ENCODE measurements around the gene NAA15.
A peak's percentile ranks its signal among the peaks of the same experiment; 100 is the strongest.
"Not testable (repeated sequence)": the region's sequence is repeated elsewhere in the genome, so short reads cannot be mapped to it uniquely, and the experiment has no call there.

Gene NAA15

GRCh38 chr4:139453371-139454110, 152.2 kb downstream of the NAA15 start:
- peak; percentile 97 for DNase-seq

GRCh38 chr4:139454111-139455045, 153.1 kb downstream of the NAA15 start, which contains the start of gene RAB33B:
RAB33B (plus strand) TSS chr4:139454121; CDS start chr4:139454196, 75 bp downstream.
- DNase-seq = no peak

GRCh38 chr4:139455126-139455538, 153.8 kb downstream of the NAA15 start:
- no peak for DNase-seq

- DNase-seq = no peak
Measured at GRCh38 chr4:139457318-139457717, 156.0 kb downstream of the NAA15 start.

GRCh38 chr4:139458543-139458942, 157.2 kb downstream of the NAA15 start:
- DNase-seq = no peak

GRCh38 chr4:139458999-139459398, 157.7 kb downstream of the NAA15 start:
- no peak for DNase-seq

- no peak for DNase-seq
Measured at GRCh38 chr4:139460565-139460964, 159.3 kb downstream of the NAA15 start.

- DNase-seq = no peak
Measured at GRCh38 chr4:139461022-139461628, 159.8 kb downstream of the NAA15 start.

GRCh38 chr4:139464512-139464911, 163.2 kb downstream of the NAA15 start:
- not testable (repeated sequence) for DNase-seq

GRCh38 chr4:139465922-139466321, 164.6 kb downstream of the NAA15 start:
- DNase-seq = no peak

GRCh38 chr4:139468756-139469155, 167.5 kb downstream of the NAA15 start:
- not testable (repeated sequence) for DNase-seq

- no peak for DNase-seq
Measured at GRCh38 chr4:139469216-139469615, 167.9 kb downstream of the NAA15 start.

Measured in CD4-positive, alpha-beta T cell treated with Interferon gamma for 1 hour (primary cell).